ENCODE data around the gene AK6. TPM values are rescaled to one million over a fixed set of nuclear protein-coding genes. Genes with fewer than 3 reads are reported as not detected.

The AK6 gene
- total RNA-seq: 34.0 and 36.1 TPM in 2 replicates
- long read RNA-seq, transcript AK6-202 (5 exons, 1,648 nt): major isoform, 10 of 15 reads
- long read RNA-seq, partial matches to known transcripts: 0 of 15 reads
- long read RNA-seq, other reads (novel, unspliced or antisense): 3 of 15 reads

DNA sequence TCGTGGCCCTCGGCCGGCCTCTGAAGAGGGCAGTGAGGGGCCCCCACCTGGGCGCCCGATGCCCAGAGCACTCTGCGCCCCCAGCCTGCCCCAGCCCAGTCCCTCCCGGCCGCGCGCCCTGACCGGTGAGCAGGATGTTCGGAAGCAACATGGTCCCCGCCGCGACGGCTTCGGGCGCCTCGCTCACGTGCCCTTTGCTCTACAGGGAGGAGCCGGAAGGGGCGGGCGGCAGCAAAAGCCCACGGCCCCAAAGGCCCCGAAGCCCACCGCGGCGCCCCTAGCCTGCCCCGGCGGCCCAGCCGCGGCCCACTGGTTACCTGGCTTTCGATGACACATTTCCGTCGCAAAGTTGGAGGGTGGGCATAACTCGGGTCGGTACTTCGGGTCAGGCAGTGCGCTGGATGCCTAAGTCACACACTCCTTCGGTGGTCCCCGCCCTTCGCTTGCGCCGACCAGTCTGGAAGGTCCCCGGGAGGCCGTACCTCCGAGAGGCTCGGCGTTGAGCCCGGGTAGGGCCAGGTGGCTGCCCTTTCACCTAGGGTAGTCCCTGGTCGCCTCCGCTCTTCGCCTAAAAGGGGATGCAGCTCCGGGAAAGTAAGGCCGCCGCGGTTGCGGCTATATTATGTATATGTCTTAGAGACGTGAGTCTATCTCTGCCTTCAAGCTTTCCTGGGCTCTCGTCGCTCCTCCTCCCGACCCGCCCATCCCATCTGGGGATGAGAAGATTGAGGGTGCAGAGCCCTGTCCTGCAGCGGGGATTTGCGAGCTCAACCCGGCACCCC is at the start of gene AK6, which contains the start of the genes RAD17 and TAF9:
Gene AK6 (minus strand): TSS at position 181 of the 782 bp plus-strand sequence. CDS start 30 bp downstream, at position 151.
Gene RAD17 (plus strand): TSS at position 479 of the 782 bp plus-strand sequence. CDS start 2,391 bp downstream, outside the sequence.
Gene TAF9 (minus strand): TSS at position 181 of the 782 bp plus-strand sequence. CDS start 3,783 bp downstream, outside the sequence.
- Mint-ChIP-seq H3K36me3 (ENCODE audit: insufficient read depth) (peaks cover 12% of the 10 kb centered on the region), H3K9me3 (ENCODE audit: low read depth) (no peaks in the 10 kb centered on the region), H3K27ac (peak within 1 kb of the TSS; percentile 100), H3K4me3 (ENCODE audit: low read depth) (peak within 1 kb of the TSS; percentile 90), H3K4me1 (ENCODE audit: low read depth) (peaks cover 18% of the 10 kb centered on the region), H3K27me3 (no peaks in the 10 kb centered on the region)
- DNase-seq (ENCODE audit: low spot score, unreplicated experiment): peak; percentile 80
- no peak for TF ChIP-seq CTCF (IDR thresholded peaks at IDR 0.05; ENCODE audit: unreplicated experiment)

- H3K4me1 Mint-ChIP-seq (ENCODE audit: low read depth): peaks cover 24% of the 10 kb centered on the region
- H3K9me3 Mint-ChIP-seq (ENCODE audit: low read depth): peaks cover 15% of the 10 kb centered on the region
- peaks cover 41% of the 10 kb centered on the region for H3K36me3 Mint-ChIP-seq (ENCODE audit: insufficient read depth)
- no peak overlapping the region for H3K4me3 Mint-ChIP-seq (ENCODE audit: low read depth)
- no peaks in the 10 kb centered on the region for H3K27me3 Mint-ChIP-seq
- TF ChIP-seq CTCF (IDR thresholded peaks at IDR 0.05; ENCODE audit: unreplicated experiment): no peak
- H3K27ac Mint-ChIP-seq: no peak overlapping the region
- no peak for DNase-seq (ENCODE audit: low spot score, unreplicated experiment)
These were observed 49.2 kb upstream of the AK6 start for GRCh38 chr5:69418554-69418953.

DNA sequence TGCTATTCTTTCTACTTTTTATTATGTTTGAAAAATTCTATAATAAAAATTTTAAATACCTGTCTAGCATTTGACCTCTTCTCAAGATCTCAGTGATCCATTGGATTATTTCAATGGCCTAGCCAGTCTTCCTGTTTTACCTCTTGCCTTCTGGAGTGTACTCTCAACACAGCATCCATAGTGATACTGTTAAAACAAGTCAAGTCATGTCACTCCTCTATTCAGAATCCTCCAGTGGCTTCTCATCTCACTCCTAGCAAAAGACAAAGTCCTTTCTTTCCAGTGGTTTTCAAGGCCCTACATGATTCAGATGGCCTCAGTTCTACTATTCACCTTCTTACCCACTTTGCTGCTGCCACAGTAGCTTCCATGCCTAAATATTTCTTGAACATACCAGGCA is 47.4 kb upstream of the AK6 start:
- Mint-ChIP-seq H3K27ac (peak overlapping the region; percentile 99), H3K36me3 (ENCODE audit: insufficient read depth) (peaks cover 31% of the 10 kb centered on the region), H3K9me3 (ENCODE audit: low read depth) (peaks cover 9% of the 10 kb centered on the region), H3K4me1 (ENCODE audit: low read depth) (peaks cover 24% of the 10 kb centered on the region), H3K27me3 (no peaks in the 10 kb centered on the region), H3K4me3 (ENCODE audit: low read depth) (peak overlapping the region; percentile 98)
- DNase-seq (ENCODE audit: low spot score, unreplicated experiment): no peak
- TF ChIP-seq CTCF (IDR thresholded peaks at IDR 0.05; ENCODE audit: unreplicated experiment): no peak

DNA sequence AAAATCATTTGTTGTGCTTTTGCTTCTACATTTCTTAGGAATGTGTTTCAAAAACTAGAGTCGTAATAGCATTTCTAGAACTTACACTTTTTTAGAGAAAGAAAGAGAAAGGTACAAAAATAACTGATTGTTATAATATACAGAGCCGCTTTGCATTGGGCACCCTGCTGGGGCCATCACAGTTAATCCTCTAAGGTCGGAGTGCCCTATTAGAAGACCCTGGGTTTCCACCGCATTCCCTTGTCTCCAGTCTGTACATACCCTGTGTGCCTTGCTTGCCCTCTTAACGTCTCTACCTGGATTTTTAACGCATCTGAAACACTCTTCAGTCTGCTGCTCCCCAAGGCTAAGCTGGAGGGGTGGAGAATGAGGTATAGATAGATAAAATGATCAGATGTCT is 46.9 kb upstream of the AK6 start:
- H3K4me3 Mint-ChIP-seq (ENCODE audit: low read depth): peak overlapping the region; percentile 98
- peaks cover 9% of the 10 kb centered on the region for H3K9me3 Mint-ChIP-seq (ENCODE audit: low read depth)
- peak overlapping the region; percentile 99 for H3K27ac Mint-ChIP-seq
- no peak for DNase-seq (ENCODE audit: low spot score, unreplicated experiment)
- TF ChIP-seq CTCF (IDR thresholded peaks at IDR 0.05; ENCODE audit: unreplicated experiment): no peak
- H3K36me3 Mint-ChIP-seq (ENCODE audit: insufficient read depth): peaks cover 34% of the 10 kb centered on the region
- H3K4me1 Mint-ChIP-seq (ENCODE audit: low read depth): peaks cover 24% of the 10 kb centered on the region
- H3K27me3 Mint-ChIP-seq: no peaks in the 10 kb centered on the region

- no peak for TF ChIP-seq CTCF (IDR thresholded peaks at IDR 0.05; ENCODE audit: unreplicated experiment)
- Mint-ChIP-seq H3K27me3 (no peaks in the 10 kb centered on the region), H3K4me3 (ENCODE audit: low read depth) (peak overlapping the region; percentile 98), H3K9me3 (ENCODE audit: low read depth) (peaks cover 6% of the 10 kb centered on the region), H3K4me1 (ENCODE audit: low read depth) (peaks cover 20% of the 10 kb centered on the region), H3K27ac (peak overlapping the region; percentile 99), H3K36me3 (ENCODE audit: insufficient read depth) (peaks cover 31% of the 10 kb centered on the region)
- peak; percentile 21 for DNase-seq (ENCODE audit: low spot score, unreplicated experiment)
These were observed 46.3 kb upstream of the AK6 start for GRCh38 chr5:69415584-69415958.
